GM19043 (cell line): ENCODE measurements around the gene AP2A1.

ENCODE experiments used
- ATAC-seq: cut with Tn5 transposase; IDR thresholded peaks from one replicate; pipeline ENCODE4 v1.9.1; 2021; ENCODE audit warnings: low read depth; ENCODE audit not compliant: unreplicated experiment

Gene AP2A1

DNA sequence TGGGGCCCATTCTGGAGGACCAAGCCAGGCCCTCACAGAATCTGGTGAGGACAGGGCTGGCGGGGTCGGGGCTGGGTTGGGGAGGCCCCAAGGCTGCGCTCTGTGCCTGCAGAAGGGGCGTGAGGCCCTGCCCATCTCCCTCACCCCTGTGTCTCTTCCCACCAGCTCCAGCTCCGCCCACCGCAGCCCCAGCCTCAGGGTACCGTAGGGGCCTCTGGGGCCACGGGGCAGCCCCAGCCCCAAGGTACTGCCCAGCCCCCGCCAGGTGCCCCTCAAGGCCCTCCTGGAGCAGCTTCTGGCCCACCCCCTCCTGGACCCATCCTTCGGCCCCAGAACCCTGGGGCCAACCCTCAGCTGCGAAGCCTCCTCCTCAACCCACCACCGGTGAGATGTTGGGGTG lies 68.8 kb downstream of the AP2A1 start:
- ATAC-seq, result no peak

DNA sequence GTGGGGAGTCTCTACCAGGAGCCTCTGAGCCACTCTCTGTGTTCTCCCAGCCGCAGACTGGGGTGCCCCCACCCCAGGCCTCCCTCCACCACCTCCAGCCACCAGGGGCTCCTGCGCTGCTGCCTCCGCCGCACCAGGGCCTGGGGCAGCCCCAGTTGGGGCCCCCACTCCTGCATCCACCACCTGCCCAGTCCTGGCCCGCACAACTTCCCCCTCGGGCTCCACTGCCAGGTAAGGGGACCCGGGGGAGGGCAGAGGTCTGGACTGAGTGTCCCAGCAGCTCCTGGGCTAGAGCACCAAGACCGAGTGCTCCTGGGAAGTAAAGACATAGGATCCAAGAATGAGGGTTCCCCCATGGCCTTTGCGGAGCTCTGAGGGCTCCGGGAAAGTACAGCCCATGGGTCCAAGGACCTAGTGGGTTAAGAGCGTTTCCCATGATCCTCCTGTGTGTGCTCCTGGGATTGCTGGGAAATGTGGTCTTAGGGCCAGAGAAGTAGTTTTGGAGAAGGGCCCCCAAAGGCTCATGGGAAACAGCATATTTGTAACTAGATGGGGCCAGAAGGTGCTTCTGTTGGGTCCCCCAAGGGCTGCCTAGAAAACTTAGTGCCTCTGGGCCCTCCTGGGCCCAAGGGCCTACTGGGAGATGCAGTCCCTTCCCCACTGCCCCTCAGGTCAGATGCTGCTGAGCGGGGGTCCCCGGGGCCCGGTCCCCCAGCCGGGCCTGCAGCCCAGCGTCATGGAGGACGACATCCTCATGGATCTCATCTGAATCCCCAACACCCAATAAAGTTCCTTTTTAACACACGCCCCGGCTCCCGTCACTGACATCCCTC lies 69.6 kb downstream of the AP2A1 start:
- no peak for ATAC-seq

GRCh38 chr19:49837009-49837310 lies 70.2 kb downstream of the AP2A1 start:
- no peak for ATAC-seq

- ATAC-seq, result no peak
Observed at GRCh38 chr19:49837425-49837824, 70.6 kb downstream of the AP2A1 start.

DNA sequence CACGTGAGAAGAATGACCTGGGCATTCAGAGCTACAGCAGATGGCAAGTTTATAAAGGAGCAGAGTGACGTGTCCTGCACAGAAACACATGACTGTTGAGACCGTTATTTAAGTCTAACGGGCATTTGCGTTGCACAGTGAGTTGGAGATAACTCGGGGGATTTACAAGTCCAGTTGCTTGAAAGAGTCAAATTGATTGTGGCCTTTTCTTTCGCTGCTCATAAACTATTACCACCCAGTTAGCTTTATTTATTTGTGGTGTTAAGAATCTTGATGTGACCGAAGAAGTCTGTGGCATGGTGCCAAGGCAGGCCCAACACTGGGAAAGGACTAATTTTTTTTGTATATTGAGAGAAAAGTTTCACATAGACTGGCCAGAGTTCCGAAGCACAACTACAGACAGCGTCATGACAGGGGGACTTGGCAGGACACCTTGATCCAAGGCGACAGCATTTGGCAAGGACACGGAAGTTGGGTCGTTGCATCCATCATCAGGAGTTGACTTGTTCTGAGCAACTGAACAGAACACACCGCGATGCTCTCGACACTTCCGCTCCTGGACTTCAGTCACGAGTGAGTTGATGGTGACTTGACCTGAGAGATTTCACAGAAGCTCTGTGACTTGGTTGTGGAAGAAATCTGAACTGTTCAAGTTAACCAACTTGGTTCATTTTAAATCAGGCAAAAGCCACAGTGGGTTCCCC lies 72.2 kb downstream of the AP2A1 start:
- no peak for ATAC-seq

GRCh38 chr19:49839713-49840112 lies 72.9 kb downstream of the AP2A1 start:
- no peak for ATAC-seq

- no peak for ATAC-seq
Observed at GRCh38 chr19:49840321-49840720, 73.5 kb downstream of the AP2A1 start.

- ATAC-seq, result no peak
Observed at GRCh38 chr19:49840736-49841249, 74.0 kb downstream of the AP2A1 start.

DNA sequence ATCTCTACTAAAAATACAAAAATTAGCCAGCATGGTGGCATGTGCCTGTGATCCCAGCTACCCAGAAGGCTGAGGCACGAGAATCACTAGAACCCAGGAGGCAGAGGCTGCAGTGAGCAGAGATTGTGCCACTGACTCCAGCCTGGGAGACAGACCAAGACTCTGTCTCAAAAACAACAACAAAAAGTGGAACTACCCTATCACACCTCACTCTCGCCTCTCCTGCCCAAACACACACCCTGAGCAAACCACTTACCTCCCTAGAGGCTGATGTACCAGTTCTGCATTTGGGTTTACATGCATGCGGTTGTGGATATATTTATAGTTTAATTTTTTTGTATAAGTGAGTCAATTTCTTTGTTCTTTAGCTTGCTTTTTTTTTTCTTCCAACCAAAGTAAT lies 76.5 kb downstream of the AP2A1 start:
- no peak for ATAC-seq

DNA sequence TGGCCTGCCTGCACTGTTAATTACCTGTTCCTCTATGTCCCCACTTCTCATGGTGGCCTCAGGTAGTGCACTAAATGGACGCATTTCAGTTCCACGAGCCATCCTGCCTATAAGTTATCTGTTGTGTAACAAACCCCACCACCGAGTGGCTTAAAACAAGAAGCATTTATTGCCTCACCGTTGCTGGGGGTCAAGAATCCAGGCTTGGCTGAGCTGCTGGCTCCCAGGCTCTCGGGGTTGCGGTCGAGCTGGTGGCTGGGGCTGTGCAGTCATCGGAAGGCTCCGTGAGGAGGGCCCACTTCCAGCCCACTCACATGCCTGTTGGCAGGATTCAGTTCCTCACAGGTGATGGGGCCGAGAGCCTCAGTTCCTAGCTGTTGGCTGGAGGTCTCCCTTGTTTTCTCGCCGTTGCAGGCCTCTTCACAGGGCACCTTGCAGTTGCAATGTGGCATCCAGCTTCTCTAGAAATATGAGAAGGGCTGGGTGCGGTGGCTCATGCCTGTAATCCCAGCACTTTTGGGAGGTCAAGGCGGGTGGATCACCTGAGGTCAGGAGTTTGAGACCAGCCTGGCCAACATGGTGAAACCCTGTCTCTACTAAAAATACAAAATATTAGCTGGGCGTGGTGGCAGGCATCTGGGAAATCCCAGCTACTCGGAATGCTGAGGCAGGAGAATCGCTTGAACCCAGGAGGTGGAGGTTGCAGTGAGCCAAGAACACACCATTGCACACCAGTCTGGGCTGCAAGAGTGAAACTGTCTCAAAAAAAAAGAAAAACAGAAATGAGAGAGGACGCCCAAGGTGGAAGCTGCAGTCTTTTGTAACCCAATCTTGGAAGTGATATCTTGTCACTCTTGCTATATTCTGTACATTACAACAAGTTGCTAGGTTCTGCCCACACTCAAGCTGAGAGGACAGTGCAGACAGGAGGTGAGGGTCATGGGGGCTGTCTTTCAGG lies 77.6 kb downstream of the AP2A1 start:
- ATAC-seq, result no peak

DNA sequence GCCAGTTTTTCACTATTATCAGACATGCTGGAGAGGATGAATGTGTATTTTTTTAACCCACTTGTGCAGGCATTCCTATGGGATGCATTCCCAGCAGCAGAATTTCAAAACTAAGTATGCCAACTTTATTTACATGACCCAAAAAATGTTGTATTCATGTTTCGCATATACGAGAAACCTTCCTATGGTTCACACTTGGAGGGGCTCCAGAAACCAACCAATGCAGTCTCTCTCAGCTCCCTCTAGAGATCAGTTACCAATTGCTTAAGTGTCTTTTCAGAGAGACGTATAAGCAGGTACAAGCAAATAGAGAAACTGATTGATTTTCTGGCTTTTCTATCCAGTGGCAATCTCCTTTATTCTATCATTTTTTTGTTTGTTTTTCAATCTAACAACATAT lies 78.6 kb downstream of the AP2A1 start:
- no peak for ATAC-seq

DNA sequence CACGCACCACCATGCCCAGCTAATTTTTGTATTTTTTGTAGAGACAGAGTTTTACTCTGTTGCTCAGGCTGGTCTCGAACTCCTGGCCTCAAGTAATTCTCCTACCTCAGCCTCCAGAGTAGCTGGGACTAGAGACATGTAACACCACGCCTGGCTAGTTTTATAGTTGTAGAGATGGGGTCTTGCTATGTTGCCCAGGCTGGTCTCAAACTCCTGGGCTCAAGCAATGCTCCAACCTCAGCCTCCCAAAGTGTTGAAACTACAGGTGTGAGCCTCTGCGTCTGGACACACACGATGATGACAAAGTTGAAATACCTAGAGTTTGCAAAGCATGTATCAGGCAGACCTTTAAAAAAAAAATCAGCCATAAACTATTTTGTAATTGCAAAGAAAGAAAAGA lies 79.6 kb downstream of the AP2A1 start:
- no peak for ATAC-seq

GRCh38 chr19:49847731-49848696 lies 81.2 kb downstream of the AP2A1 start:
- no peak for ATAC-seq

DNA sequence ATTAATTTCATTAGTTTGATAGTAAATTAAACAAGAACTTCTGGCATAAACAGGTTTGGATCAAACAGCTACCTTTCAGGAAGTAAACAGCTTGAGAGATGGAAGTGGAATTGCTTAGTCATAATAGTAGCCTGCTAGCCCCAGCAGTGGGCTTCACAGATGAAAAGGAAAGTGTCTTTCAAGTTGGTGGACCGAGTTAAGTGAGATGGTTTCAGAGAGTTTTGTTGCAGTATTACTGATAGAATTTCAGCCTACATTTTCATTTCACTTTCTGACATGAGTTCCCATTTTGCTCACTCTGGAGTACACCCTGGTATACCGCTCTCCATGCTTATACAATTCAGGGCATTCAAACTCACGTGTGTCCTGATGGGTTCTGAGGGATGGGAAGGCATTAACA lies 82.1 kb downstream of the AP2A1 start:
- ATAC-seq, result no peak

- no peak for ATAC-seq
Observed at GRCh38 chr19:49849433-49850220, 82.8 kb downstream of the AP2A1 start.

- no peak for ATAC-seq
Observed at GRCh38 chr19:49850221-49850486, 83.4 kb downstream of the AP2A1 start.

DNA sequence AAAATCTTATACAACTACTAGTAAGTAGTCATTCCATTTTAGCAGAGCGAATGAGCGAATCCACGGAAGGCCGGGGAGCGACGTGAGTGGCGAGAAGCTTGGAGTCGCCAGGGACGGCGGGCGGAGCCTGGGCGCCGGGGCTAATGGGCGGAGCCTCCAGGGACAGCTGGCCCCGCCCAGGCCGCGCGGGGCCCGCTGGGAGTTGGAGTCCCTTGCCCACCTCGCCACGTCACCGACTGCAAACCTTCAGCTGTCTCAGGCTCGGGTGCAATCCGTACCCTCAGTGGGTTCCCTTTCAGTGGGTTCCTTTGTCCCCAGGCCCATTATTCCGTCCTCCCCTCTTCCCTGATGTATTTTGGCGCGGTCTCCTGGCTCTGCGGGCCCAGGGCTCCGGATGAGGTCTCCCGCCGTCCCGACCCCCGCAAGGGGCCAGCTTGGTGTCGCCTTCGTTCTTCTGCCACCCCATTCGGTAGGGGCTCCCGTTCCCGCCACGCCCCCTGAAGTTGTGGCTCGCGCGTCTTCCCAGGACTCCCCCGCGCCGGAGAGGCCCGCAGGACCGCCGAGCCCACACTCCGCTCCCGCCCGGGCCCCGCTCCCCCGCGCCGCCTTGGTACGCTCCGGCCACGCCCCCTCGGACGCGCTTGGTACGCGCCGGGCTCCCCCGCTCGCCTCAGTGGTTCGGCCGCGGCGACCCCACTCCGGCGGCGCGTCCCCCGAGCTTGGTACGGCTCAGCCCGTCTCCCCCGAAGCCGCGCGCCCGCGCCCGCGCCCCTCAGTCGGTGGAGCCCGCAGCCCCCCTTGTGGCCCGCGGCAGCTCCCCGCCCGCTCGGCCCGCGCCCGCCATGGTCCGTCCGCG lies 83.9 kb downstream of the AP2A1 start, which contains the start of gene PTOV1:
TSS of gene PTOV1 (plus strand) at position 673 of the 856 bp plus-strand sequence.
- peak; percentile 71 for ATAC-seq
